Measurements from ENCODE around the gene CTU2.

GRCh38 chr16:88673716-88674379, 32.5 kb upstream of the CTU2 start:
- no peak for TF ChIP-seq CTCF (IDR thresholded peaks at IDR 0.05 in 8 of 11, conservative IDR thresholded peaks at IDR 0.05 in 3 of 11)
- TF ChIP-seq POLR2AphosphoS5 (IDR thresholded peaks at IDR 0.05): no peak
- no peak for TF ChIP-seq POLR2A (IDR thresholded peaks at IDR 0.05)

All from spleen (tissue), 7 donors.